ENCODE measurements around the gene KCNJ12. TPM values are rescaled to one million over a fixed set of nuclear protein-coding genes. Genes with fewer than 3 reads are reported as not detected.

The KCNJ12 gene
- total and polyA plus RNA-seq, 8 donors: 0.09 to 0.37 (median 0.14) TPM

GRCh38 chr17:21382560-21383495 is 6.7 kb downstream of the KCNJ12 start:
- no peak for TF ChIP-seq CTCF (IDR thresholded peaks at IDR 0.05)
- WGBS, 2 donors: 55 to 64% methylated on average over 29 of the region's 29 CpGs
- intact Hi-C loops (cut with DNase I): no loop called here
- Histone ChIP-seq H3K4me3 (no peak overlapping the region), H3K9me3 (no peaks in the 10 kb centered on the region), H3K4me1 (peaks cover 0 to 2% (median under 1%) of the 10 kb centered on the region in 3 donors), H3K36me3 (no peaks in the 10 kb centered on the region), H3K27ac (no peak overlapping the region), H3K27me3 (peaks cover 0 to 7% (median 0%) of the 10 kb centered on the region in 4 donors)
- ATAC-seq: no peak
- peak in 1 of 6 donors; percentile 67 for DNase-seq
- no peak for FAIRE-seq

- no peak for TF ChIP-seq CTCF (IDR thresholded peaks at IDR 0.05)
- Histone ChIP-seq H3K9me3 (no peaks in the 10 kb centered on the region), H3K4me3 (no peak overlapping the region), H3K27ac (no peak overlapping the region), H3K27me3 (no peaks in the 10 kb centered on the region), H3K4me1 (no peaks in the 10 kb centered on the region), H3K36me3 (no peaks in the 10 kb centered on the region)
- DNase-seq (peak in 1 of 6 donors; percentile 55), FAIRE-seq (no peak), ATAC-seq (no peak)
- WGBS, 2 donors: 47 to 64% methylated on average over 10 of the region's 10 CpGs
- intact Hi-C loops (cut with DNase I): no loop called here
Observed at GRCh38 chr17:21385281-21385845, 9.2 kb downstream of the KCNJ12 start.

- WGBS, 2 donors: 42 to 67% methylated on average over 5 of the region's 5 CpGs
- Histone ChIP-seq H3K4me1 (no peaks in the 10 kb centered on the region), H3K9me3 (no peaks in the 10 kb centered on the region), H3K27me3 (no peaks in the 10 kb centered on the region), H3K4me3 (no peak overlapping the region), H3K27ac (no peak overlapping the region), H3K36me3 (no peaks in the 10 kb centered on the region)
- TF ChIP-seq CTCF (IDR thresholded peaks at IDR 0.05): no peak
- intact Hi-C loops (cut with DNase I): no loop called here
- DNase-seq (no peak), ATAC-seq (no peak), FAIRE-seq (no peak)
Observed at GRCh38 chr17:21387616-21388015, 11.5 kb downstream of the KCNJ12 start.

GRCh38 chr17:21388066-21388465 is 11.9 kb downstream of the KCNJ12 start:
- H3K27ac ChIP-seq: no peak overlapping the region
- no peak for ATAC-seq
- intact Hi-C loops (cut with DNase I): no loop called here
- no peak for DNase-seq
- WGBS, 2 donors: 59 to 74% methylated on average over 12 of the region's 12 CpGs
- no peak for TF ChIP-seq CTCF (IDR thresholded peaks at IDR 0.05)
- H3K36me3 ChIP-seq: no peaks in the 10 kb centered on the region
- FAIRE-seq: no peak
- no peaks in the 10 kb centered on the region for H3K27me3 ChIP-seq
- H3K9me3 ChIP-seq: no peaks in the 10 kb centered on the region
- no peak overlapping the region for H3K4me3 ChIP-seq
- H3K4me1 ChIP-seq: no peaks in the 10 kb centered on the region

- WGBS, 2 donors: 59 to 62% methylated on average over 6 of the region's 6 CpGs
- Histone ChIP-seq H3K27ac (no peak overlapping the region), H3K4me1 (no peaks in the 10 kb centered on the region), H3K4me3 (no peak overlapping the region), H3K36me3 (no peaks in the 10 kb centered on the region), H3K9me3 (no peaks in the 10 kb centered on the region), H3K27me3 (no peaks in the 10 kb centered on the region)
- no peak for TF ChIP-seq CTCF (IDR thresholded peaks at IDR 0.05)
- no peak for DNase-seq
- intact Hi-C loops (cut with DNase I): no loop called here
- ATAC-seq: no peak
- no peak for FAIRE-seq
Observed at GRCh38 chr17:21388944-21389343, 12.8 kb downstream of the KCNJ12 start.
